Transverse colon (tissue), 4 donors: ENCODE measurements around the gene CLMN.

Experiments used
- CTCF ChIP-seq, 5 experiments: fragments of 200-600 bp in 3 of 5; fragments of 450-650 bp in 2 of 5; sonication (generic) in 3 of 5; IDR thresholded peaks; 1 replicate in 2 of 5; 2 replicates in 3 of 5; pipeline ENCODE4 v1.5.1; 2016 to 2017; ENCODE audit warnings: antibody characterized with exemption in 5 of 5, inconsistent platforms in 3 of 5, mild to moderate bottlenecking in 2 of 5, moderate library complexity in 1 of 5
- EP300 ChIP-seq: sonication (generic); formaldehyde crosslinking; IDR thresholded peaks from one replicate; pipeline ENCODE4 v1.6.1; 2017; ENCODE audit warnings: antibody characterized with exemption, low read depth
- POLR2A ChIP-seq: fragments of 450-650 bp; IDR thresholded peaks from one replicate; pipeline ENCODE4 v1.6.1; 2016; ENCODE audit warnings: antibody characterized with exemption, mild to moderate bottlenecking, moderate library complexity
- POLR2AphosphoS5 ChIP-seq, 3 donors: sonication (generic); formaldehyde crosslinking; IDR thresholded peaks; one replicate each; pipeline ENCODE4 v1.6.1; 2016; ENCODE audit warnings: antibody characterized with exemption in 3 of 3

DNA sequence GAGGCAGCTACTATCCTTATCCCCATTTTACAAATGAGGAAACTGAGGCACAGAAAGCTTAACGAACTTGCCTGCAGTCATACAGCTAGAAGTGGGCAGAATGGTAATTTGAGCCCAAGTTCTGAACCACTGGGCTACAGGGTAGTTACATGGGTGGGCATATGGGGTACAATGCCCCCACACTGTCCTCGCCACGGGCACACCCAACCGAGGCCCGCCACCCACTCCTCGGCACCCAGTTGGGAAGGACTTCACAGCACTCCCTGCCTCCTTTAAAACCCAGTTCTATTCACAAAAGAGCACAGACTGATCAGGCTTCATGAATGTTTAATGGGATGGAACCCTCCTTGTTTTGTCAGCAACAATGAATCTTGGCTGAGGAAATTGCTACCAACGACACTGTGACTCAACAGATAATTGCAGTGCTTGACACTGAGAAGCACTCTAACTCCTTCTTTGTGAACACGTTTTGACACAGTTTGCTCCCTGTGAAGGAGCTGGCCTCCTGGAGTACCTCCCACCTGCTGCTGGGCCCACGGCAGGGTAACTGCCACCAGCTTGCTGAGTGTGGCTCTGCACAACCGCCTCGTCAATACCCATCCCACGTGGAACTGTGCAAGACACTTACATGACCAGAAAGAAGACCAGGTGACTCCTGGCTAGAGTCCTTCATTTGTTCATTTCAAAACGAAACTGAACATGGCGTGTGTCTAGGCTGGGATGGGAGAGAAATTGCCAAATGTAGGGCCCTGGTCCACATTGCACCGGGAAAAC lies 63.5 kb downstream of the CLMN start:
- TF ChIP-seq CTCF (IDR thresholded peaks at IDR 0.05), result no peak
- no peak for TF ChIP-seq POLR2AphosphoS5 (IDR thresholded peaks at IDR 0.05)
- TF ChIP-seq POLR2A, result no peak
- TF ChIP-seq EP300, result no peak
